Skeletal muscle tissue (tissue), 4 donors: ENCODE data around the gene CYP24A1. TPM values are rescaled to one million over a fixed set of nuclear protein-coding genes. Genes with fewer than 3 reads are reported as not detected.
A peak's percentile ranks its signal among the peaks of the same experiment; 100 is the strongest.

Source experiments
- H3K27ac ChIP-seq: one replicate; pipeline ENCODE4 v1.7.0; 2013; ENCODE audit warnings: mild to moderate bottlenecking, low read depth, low read length, inconsistent platforms
- H3K27me3 ChIP-seq, 3 donors: one replicate each; pipeline ENCODE4 v1.7.0; 2013; ENCODE audit warnings: low read length in 3 of 3; ENCODE audit not compliant: control insufficient read depth in 3 of 3, insufficient read depth in 3 of 3
- H3K36me3 ChIP-seq, 3 donors: one replicate each; pipeline ENCODE4 v1.7.0; 2013; ENCODE audit warnings: low read length in 3 of 3; ENCODE audit not compliant: control insufficient read depth in 3 of 3, insufficient read depth in 3 of 3
- H3K4me1 ChIP-seq, 3 donors: one replicate each; pipeline ENCODE4 v1.7.0; 2013; ENCODE audit warnings: low read length in 3 of 3, mild to moderate bottlenecking in 3 of 3; ENCODE audit not compliant: control insufficient read depth in 3 of 3, insufficient read depth in 3 of 3
- H3K4me3 ChIP-seq, 3 donors: one replicate each; pipeline ENCODE4 v1.7.0; 2013; ENCODE audit warnings: low read length in 3 of 3
- H3K9ac ChIP-seq, 3 donors: one replicate each; pipeline ENCODE4 v1.7.0; 2013; ENCODE audit warnings: low read length in 3 of 3, mild to moderate bottlenecking in 3 of 3, moderate library complexity in 2 of 3, low read depth in 1 of 3
- H3K9me3 ChIP-seq, 3 donors: one replicate each; pipeline ENCODE4 v1.7.0; 2013; ENCODE audit warnings: low read length in 3 of 3; ENCODE audit not compliant: control insufficient read depth in 3 of 3
- total RNA-seq: library from RNA; depleted of rRNA; stranded (reverse); fragments of >200 nt; gene quantifications from one replicate; pipeline ENCODE4 v1.2.3, GENCODE V29; 2014
- donor health status: Osteomylitis.

CYP24A1 gene
- total RNA-seq, 1 donor from 2014 or later = 1.0 TPM

DNA sequence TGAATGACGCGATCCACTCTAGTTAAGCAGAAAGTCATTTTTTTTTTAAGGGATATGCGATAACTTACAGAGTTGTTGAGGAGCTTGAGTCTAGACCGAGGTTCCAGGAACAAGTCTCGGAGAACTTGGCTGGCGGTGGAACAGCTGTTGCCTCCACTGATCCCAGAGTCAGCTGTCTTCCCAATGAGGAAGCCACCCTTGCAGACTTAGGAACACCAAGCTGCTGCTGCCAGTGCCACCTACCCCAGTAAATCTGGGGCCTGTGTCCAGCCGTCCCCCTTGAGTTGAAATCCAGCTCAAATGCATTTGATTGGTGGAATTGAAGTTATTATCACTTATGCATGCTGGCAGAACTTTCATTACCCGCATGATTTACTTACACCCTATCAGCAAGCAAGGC lies 40.8 kb upstream of the CYP24A1 start:
- Histone ChIP-seq H3K4me1 (peaks cover 9 to 20% (median 15%) of the 10 kb centered on the region in 3 donors), H3K9ac (no peak overlapping the region), H3K9me3 (no peaks in the 10 kb centered on the region), H3K27me3 (no peaks in the 10 kb centered on the region), H3K36me3 (peaks cover 0 to 10% (median 0%) of the 10 kb centered on the region in 3 donors), H3K27ac (no peak overlapping the region), H3K4me3 (peak overlapping the region in 1 of 3 donors; percentile 33)

DNA sequence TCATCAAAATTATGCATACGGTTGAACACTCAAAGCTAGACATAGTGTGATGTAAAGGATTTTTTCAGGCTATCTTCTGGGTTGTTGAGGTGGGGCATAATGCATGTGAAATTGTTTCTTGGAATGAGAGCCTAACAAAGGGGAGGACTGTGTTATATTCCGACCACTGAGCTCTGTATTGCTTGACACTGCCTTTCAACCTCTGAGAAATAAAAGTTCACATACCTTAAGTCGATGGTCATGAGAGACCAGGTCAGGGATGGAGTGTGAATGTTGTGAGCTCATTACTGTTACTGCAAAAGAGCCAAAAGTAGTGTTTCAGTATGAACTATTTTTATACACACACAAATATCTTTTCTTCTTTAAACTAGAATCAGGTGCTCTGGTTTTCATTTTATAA lies 39.1 kb upstream of the CYP24A1 start:
- no peaks in the 10 kb centered on the region for H3K9me3 ChIP-seq
- peaks cover 0 to 10% (median 0%) of the 10 kb centered on the region in 3 donors for H3K36me3 ChIP-seq
- H3K4me3 ChIP-seq = no peak overlapping the region
- no peak overlapping the region for H3K27ac ChIP-seq
- peaks cover 17 to 25% (median 24%) of the 10 kb centered on the region in 3 donors for H3K4me1 ChIP-seq
- no peak overlapping the region for H3K9ac ChIP-seq
- no peaks in the 10 kb centered on the region for H3K27me3 ChIP-seq

DNA sequence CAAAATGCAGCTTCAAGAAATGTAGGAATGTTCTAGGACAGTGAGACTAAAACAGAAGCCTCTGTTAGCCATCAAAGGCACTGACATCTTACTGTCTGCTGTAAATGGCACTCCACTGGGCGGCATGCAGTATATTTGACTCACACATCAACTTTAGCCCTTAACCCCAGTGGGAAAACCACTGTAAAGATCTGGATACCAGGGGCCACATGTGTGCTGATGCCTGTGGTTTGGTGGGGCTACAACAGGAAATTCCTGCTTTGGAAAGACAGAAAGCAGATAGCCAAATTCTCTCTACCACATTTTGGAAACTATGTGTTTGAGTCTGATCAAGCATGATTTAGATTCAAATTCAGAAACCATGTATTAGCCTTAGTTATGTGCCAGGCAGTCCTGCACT lies 38.4 kb upstream of the CYP24A1 start:
- H3K4me1 ChIP-seq = peaks cover 17 to 25% (median 24%) of the 10 kb centered on the region in 3 donors
- H3K36me3 ChIP-seq = peaks cover 0 to 10% (median 0%) of the 10 kb centered on the region in 3 donors
- no peak overlapping the region for H3K4me3 ChIP-seq
- no peak overlapping the region for H3K9ac ChIP-seq
- H3K9me3 ChIP-seq = no peaks in the 10 kb centered on the region
- no peak overlapping the region for H3K27ac ChIP-seq
- no peaks in the 10 kb centered on the region for H3K27me3 ChIP-seq

DNA sequence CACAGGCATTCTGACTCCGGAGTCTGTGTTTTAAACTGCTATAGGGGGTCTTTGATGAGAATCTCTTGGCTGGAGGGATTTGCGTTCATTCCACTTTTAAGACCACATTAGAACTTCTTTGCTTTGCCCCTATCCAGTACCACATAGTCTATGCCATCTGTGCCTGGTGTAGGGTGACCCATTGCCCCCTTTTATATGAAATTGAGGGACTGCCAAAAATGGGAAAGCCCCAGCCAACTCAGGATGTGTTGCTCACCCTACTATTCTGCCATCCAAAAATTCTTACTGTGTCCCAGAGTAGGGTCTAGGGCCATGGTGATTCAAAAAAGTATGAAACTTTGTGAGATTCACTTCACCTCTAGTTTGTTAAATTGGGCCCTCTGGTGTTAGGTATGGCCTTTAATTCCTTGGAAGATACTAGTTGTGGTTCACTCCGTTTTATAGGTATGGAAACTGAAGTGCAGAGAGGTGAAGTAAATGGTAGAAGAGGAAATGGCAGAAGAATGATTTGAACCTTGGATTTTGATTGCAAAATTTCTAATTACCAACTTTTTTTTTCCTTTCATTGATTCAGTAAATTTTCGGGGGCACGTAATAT lies 35.5 kb upstream of the CYP24A1 start:
- Histone ChIP-seq H3K36me3 (peaks cover 0 to 3% (median 0%) of the 10 kb centered on the region in 3 donors), H3K4me1 (peaks cover 14 to 15% (median 14%) of the 10 kb centered on the region in 3 donors), H3K27me3 (no peaks in the 10 kb centered on the region), H3K9ac (peak overlapping the region; percentile 95 to 100 (median 99)), H3K9me3 (no peaks in the 10 kb centered on the region), H3K27ac (peak overlapping the region; percentile 96), H3K4me3 (peak overlapping the region; percentile 93 to 98 (median 96))

DNA sequence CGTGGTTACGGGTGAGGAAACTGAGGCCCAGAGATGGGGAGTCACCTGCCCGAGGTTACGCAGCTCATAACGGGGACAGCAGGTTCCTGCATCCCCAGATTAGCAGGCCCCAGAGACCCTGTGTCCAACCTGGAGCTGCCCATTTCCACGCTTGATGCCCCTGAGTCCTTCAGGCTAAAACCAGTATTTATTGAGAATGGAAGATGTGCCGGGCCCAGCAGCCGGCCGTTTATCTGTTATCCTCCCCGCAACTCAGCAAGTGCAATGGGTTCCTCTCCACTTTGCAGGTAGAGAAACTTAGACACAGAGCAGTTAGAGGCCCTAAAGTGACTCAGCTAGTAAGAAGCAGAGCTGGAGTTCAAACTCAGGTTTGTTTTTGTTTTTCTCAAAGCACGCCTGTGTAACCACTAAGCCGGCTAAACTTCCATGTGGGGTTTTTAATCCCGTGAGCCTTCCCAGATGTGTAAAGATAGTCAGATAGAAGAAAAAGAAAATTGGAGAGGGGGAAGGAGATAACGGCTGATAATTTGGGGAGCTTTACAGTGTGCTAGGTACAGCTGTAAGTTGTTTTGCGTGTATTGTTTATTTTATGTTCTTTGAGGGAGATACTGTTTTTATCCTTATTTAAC lies 34.9 kb upstream of the CYP24A1 start:
- peaks cover 14 to 15% (median 14%) of the 10 kb centered on the region in 3 donors for H3K4me1 ChIP-seq
- no peaks in the 10 kb centered on the region for H3K9me3 ChIP-seq
- H3K27ac ChIP-seq = peak overlapping the region; percentile 96
- H3K27me3 ChIP-seq = no peaks in the 10 kb centered on the region
- H3K9ac ChIP-seq = peak overlapping the region; percentile 95 to 100 (median 99)
- peak overlapping the region; percentile 93 to 98 (median 96) for H3K4me3 ChIP-seq
- H3K36me3 ChIP-seq = peaks cover 0 to 3% (median 0%) of the 10 kb centered on the region in 3 donors

DNA sequence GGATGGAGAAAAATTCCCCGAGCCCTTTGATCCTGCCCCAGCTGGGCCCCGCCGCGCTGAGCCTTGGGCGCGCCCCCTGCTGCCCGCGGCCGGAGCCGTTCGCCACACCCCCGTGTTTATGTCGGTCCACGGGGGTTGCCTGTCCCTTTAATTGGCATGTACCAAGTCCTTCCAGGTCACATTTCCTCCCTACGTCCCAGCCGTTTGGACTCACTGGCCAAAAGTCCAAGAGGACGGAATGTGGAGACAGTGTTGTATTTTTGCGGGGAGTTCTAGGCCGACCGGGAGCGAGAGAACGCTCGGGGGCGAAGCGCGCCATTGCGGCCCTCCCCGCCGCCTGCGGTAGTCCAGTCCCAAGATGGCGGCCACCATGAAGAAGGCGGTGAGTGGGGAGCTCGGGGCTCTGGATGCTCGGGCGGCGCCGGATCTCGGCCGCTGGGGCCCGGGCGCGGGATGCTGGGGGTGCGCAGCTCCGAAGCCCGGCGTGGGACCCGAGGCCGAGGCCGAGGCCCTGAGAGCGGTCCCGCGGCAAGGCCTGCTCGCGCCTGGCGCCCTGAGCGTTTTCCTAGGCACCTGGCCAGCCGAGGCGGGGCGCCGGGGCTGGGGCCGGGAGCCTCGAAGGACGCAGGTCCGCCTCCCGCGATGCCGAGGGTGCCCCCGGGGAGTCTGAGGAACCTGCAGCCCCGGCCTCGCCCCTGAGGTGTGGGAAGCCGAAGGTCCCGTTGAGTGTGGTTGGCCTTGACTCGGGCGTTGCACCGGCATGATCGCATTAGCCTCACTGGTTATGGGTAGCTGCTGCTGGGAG lies 34.2 kb upstream of the CYP24A1 start, which contains the start of gene PFDN4:
TSS of gene PFDN4 (plus strand) at position 345 of the 805 bp plus-strand sequence. CDS start at position 359, 14 bp downstream.
- Histone ChIP-seq H3K4me3 (peak within 1 kb of the TSS; percentile 93 to 98 (median 96)), H3K4me1 (peaks cover 13 to 14% (median 14%) of the 10 kb centered on the region in 3 donors), H3K27me3 (no peaks in the 10 kb centered on the region), H3K9me3 (no peaks in the 10 kb centered on the region), H3K27ac (peak within 1 kb of the TSS; percentile 96), H3K9ac (peak within 1 kb of the TSS; percentile 95 to 100 (median 99)), H3K36me3 (peaks cover 0 to 3% (median 0%) of the 10 kb centered on the region in 3 donors)

DNA sequence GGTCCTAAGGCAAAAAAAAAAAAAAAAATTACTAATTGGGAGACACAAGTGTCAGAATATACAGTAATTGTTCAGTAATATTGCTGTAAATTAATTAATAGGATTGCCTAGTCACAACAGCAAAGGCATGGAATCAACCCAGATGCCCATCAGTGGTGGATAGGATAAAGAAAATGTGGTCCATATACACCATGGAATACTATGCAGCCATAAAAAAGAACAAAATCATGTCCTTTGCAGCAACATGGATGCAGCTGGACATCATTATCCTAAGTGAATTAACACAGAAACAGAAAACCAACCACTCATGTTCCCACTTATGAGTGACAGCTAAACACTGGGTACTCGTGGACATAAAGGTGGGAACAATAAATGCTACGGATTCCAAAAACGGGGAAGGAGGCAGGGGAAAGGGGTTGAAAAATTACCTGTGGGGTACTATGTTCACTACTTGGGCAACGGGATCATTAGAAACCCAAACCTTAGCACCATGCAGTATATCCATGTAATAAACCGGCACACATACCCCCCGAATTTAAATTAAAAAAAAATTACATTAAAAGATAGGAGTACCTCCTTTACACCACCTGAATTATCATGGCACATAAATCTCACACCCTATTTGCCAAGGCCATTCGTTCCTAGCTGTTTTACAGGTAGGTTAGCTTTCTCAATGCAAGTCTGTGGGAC lies 33.4 kb upstream of the CYP24A1 start:
- peaks cover 0 to 3% (median 0%) of the 10 kb centered on the region in 3 donors for H3K36me3 ChIP-seq
- H3K9ac ChIP-seq = peak overlapping the region in 2 of 3 donors; percentile 95 to 99
- H3K27me3 ChIP-seq = no peaks in the 10 kb centered on the region
- peak overlapping the region; percentile 96 for H3K27ac ChIP-seq
- H3K4me3 ChIP-seq = peak overlapping the region; percentile 46 to 98 (median 96)
- peaks cover 10 to 14% (median 14%) of the 10 kb centered on the region in 3 donors for H3K4me1 ChIP-seq
- no peaks in the 10 kb centered on the region for H3K9me3 ChIP-seq

DNA sequence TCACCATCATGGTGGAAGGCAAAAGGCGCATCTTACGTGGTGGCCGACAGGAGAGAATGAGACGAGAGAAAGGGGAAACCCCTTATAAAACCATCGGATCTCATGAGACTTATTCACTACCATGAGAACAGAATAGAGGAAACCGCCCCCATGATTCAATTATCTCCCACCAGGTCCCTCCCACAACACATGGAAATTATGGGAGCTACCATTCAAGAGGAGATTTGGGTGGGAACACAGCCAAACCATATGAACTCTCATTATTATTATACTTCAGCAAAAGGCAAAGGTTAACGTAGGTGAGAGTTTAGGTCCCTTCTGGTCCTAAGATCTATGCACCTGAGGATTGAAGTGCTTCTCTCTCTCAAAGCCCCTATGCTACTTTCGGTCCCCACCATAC lies 31.7 kb upstream of the CYP24A1 start:
- H3K36me3 ChIP-seq = no peaks in the 10 kb centered on the region
- peaks cover 9 to 14% (median 14%) of the 10 kb centered on the region in 3 donors for H3K4me1 ChIP-seq
- H3K9me3 ChIP-seq = no peaks in the 10 kb centered on the region
- H3K27ac ChIP-seq = no peak overlapping the region
- no peak overlapping the region for H3K9ac ChIP-seq
- H3K27me3 ChIP-seq = no peaks in the 10 kb centered on the region
- no peak overlapping the region for H3K4me3 ChIP-seq

DNA sequence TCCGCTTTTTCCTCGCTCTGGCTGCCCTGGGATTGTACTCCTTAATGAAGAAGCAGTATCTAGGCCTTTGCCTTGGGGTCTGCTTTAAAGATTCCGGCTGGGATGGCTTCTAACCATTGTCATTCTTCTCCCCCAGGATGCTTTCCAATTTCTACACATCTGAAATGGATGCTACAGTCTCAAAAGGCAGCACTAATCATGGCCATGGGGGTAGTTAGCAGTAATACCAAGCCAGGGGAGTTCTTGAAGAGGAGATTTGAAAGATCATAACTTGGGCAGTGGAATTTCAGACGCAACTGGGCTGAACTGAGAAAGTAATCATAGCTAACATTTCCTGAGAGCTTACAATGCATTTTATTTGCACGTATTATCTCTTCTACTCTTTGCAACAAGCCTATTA lies 30.7 kb upstream of the CYP24A1 start:
- no peak overlapping the region for H3K4me3 ChIP-seq
- no peaks in the 10 kb centered on the region for H3K27me3 ChIP-seq
- no peaks in the 10 kb centered on the region for H3K9me3 ChIP-seq
- no peaks in the 10 kb centered on the region for H3K36me3 ChIP-seq
- no peak overlapping the region for H3K9ac ChIP-seq
- no peak overlapping the region for H3K27ac ChIP-seq
- H3K4me1 ChIP-seq = peaks cover 5 to 10% (median 7%) of the 10 kb centered on the region in 3 donors
